PC-3 (cell line): Measurements from ENCODE around the gene PITRM1. TPM values are rescaled to one million over a fixed set of nuclear protein-coding genes. Genes with fewer than 3 reads are reported as not detected.
"Not testable (repeated sequence)": the region's sequence is repeated elsewhere in the genome, so short reads cannot be mapped to it uniquely, and the experiment has no call there.

Experiments used
- ATAC-seq: fragments of 200-7000 bp; cut with Tn5 transposase; 2 replicates; pipeline ENCODE4 v1.9.1; 2020; ENCODE audit warnings: mild to moderate bottlenecking, moderate library complexity
- Bru-seq: library from RNA; stranded (reverse); fragments of 400-500 nt; gene quantifications from one replicate; lab custom pipeline; 2021; lab: Mats Ljungman, UMichigan
- BruChase-seq, 2 experiments: library from RNA; stranded (reverse); fragments of 400-500 nt; gene quantifications; one replicate each; lab custom pipeline; 2021; lab: Mats Ljungman, UMichigan
- BruUV-seq: library from RNA; stranded (reverse); fragments of 400-500 nt; replicated peaks from 2 replicates; lab custom pipeline; 2021; lab: Mats Ljungman, UMichigan
- CTCF ChIA-PET: fragments of 300-600 bp; sonication (Branson Sonifier 250); formaldehyde crosslinking; loops from one replicate; lab custom pipeline; 2022; ENCODE audit warnings: antibody characterized with exemption; lab: Charles Lee
- POLR2A ChIA-PET: fragments of 300-600 bp; sonication (Branson Sonifier 250); formaldehyde crosslinking; loops from one replicate; lab custom pipeline; 2022; ENCODE audit warnings: antibody characterized with exemption; ENCODE audit not compliant: unreplicated experiment; lab: Charles Lee
- DNase-seq: peaks from one replicate; pipeline ENCODE4 v3.0.0-alpha.2; 2015
- H2AFZ ChIP-seq: fragments of 300-600 bp; sonication (generic); 2 replicates; pipeline ENCODE4 v1.6.0; 2016; ENCODE audit warnings: antibody characterized with exemption, low read length
- H3F3A ChIP-seq: fragments of 300-600 bp; sonication (generic); one replicate; pipeline ENCODE4 v1.6.0; 2017; ENCODE audit warnings: antibody characterized with exemption, low read length, control low read depth, mild to moderate bottlenecking; ENCODE audit not compliant: unreplicated experiment
- H3K27ac ChIP-seq: fragments of 300-600 bp; sonication (generic); 2 replicates; pipeline ENCODE4 v1.5.1; 2016; ENCODE audit warnings: mild to moderate bottlenecking, low read length
- H3K27me3 ChIP-seq: fragments of 300-600 bp; sonication (generic); 2 replicates; pipeline ENCODE4 v1.6.1; 2016; ENCODE audit warnings: low read length, mixed read lengths
- H3K36me3 ChIP-seq: fragments of 300-600 bp; sonication (generic); 2 replicates; pipeline ENCODE4 v1.6.1; 2016; ENCODE audit warnings: low read depth, mixed run types, low read length, mixed read lengths
- H3K4me1 ChIP-seq: fragments of 300-600 bp; sonication (generic); 2 replicates; pipeline ENCODE4 v1.5.1; 2016; ENCODE audit warnings: low read length; ENCODE audit not compliant: insufficient read depth
- H3K4me2 ChIP-seq: fragments of 300-600 bp; sonication (generic); 2 replicates; pipeline ENCODE4 v1.6.0; 2016; ENCODE audit warnings: low read length
- H3K4me3 ChIP-seq: fragments of 300-600 bp; sonication (generic); 2 replicates; pipeline ENCODE4 v1.5.1; 2016; ENCODE audit warnings: mild to moderate bottlenecking, low read length, mixed read lengths
- H3K79me2 ChIP-seq: fragments of 300-600 bp; sonication (generic); 2 replicates; pipeline ENCODE4 v1.6.1; 2017; ENCODE audit warnings: low read length, mixed read lengths
- H3K9ac ChIP-seq: fragments of 300-600 bp; sonication (generic); 2 replicates; pipeline ENCODE4 v1.6.0; 2016; ENCODE audit warnings: mild to moderate bottlenecking, low read length
- H3K9me2 ChIP-seq: fragments of 300-600 bp; sonication (generic); replicated peaks from 2 replicates; pipeline ENCODE4 v1.6.1; 2016; ENCODE audit warnings: mixed run types, low read length, mixed read lengths
- H3K9me3 ChIP-seq: fragments of 300-600 bp; sonication (generic); 2 replicates; pipeline ENCODE4 v1.6.1; 2016; ENCODE audit warnings: low read length, mixed read lengths
- H4K20me1 ChIP-seq: fragments of 300-600 bp; sonication (generic); 2 replicates; pipeline ENCODE4 v1.6.1; 2016; ENCODE audit warnings: low read length, mixed read lengths
- CTCF ChIP-seq: fragments of 300-600 bp; sonication (generic); conservative IDR thresholded peaks from 2 replicates; pipeline ENCODE4 v1.5.1; 2017; ENCODE audit warnings: antibody characterized with exemption, low read depth, mild to moderate bottlenecking, low read length
- EZH2 ChIP-seq: fragments of 300-600 bp; sonication (generic); IDR thresholded peaks from one replicate; pipeline ENCODE4 v1.6.1; 2017; ENCODE audit warnings: antibody characterized with exemption, mild to moderate bottlenecking, low read length; ENCODE audit not compliant: unreplicated experiment
- EZH2phosphoT487 ChIP-seq: fragments of 300-600 bp; sonication (generic); IDR thresholded peaks from 2 replicates; pipeline ENCODE4 v1.6.1; 2018; ENCODE audit warnings: mild to moderate bottlenecking, antibody characterized with exemption, low read length, borderline replicate concordance
- intact Hi-C: fragments of 100-400 bp; cut with micrococcal nuclease; formaldehyde crosslinking; loops from 2 replicates; pipeline ENCODE4 v1.9.0; 2023
- long read RNA-seq: library from polyadenylated mRNA; unstranded; transcript quantifications from one replicate; pipeline ENCODE4 v2.0.0, GENCODE V29; 2021; ENCODE audit not compliant: unreplicated experiment
- total RNA-seq: library from RNA; depleted of rRNA; stranded (reverse); fragments of >200 nt; gene quantifications from 2 replicates; pipeline ENCODE4 v1.2.3, GENCODE V29; 2014; rRNA removed

The PITRM1 gene
- 61.5 and 73.2 TPM in 2 replicates for total RNA-seq
- Bru-seq, nascent RNA, result percentile 84 among the genes with signal in this experiment
- percentile 85 among the genes with signal in this experiment for BruChase-seq, experiment 1, labeled RNA remaining after a 6-hour chase
- BruChase-seq, experiment 2, labeled RNA remaining after a 2-hour chase, result percentile 87 among the genes with signal in this experiment
- long read RNA-seq, transcript PITRM1-201 (27 exons, 3,450 nt), result major isoform, 65 of 152 reads
- long read RNA-seq, partial matches to known transcripts, result 54 of 152 reads
- long read RNA-seq, other reads (novel, unspliced or antisense), result 32 of 152 reads

GRCh38 chr10:3172446-3173170 lies at the start of gene PITRM1:
Gene PITRM1, minus strand, starts transcription at chr10:3172782. Its CDS starts 10 bp downstream, at chr10:3172772.
- Histone ChIP-seq H3K9me3 (no peaks in the 10 kb centered on the region), H3K4me3 (peak within 1 kb of the TSS; percentile 86), H3F3A (no peaks in the 10 kb centered on the region), H3K36me3 (peaks cover 10% of the 10 kb centered on the region; the same call in 1 of the 2 replicates), H3K27ac (peak within 1 kb of the TSS; percentile 73), H3K27me3 (no peaks in the 10 kb centered on the region), H3K79me2 (peaks cover 35% of the 10 kb centered on the region), H2AFZ (no peak within 1 kb of the TSS), H3K9me2 (no peaks in the 10 kb centered on the region), H3K9ac (peak within 1 kb of the TSS; percentile 90), H4K20me1 (no peaks in the 10 kb centered on the region), H3K4me2 (peak within 1 kb of the TSS; percentile 77), H3K4me1 (no peaks in the 10 kb centered on the region)
- ChIA-PET POLR2A (interaction anchor here (0.5 kb wide), 1 partner anchor 1732 kb away, joined by 3 read pairs; no protein-coding TSS in a partner anchor), CTCF (no interaction called here)
- peak; percentile 96 for ATAC-seq
- intact Hi-C loops, result no loop called here
- peak; percentile 90 for DNase-seq
- BruUV-seq, result no TSS peak
- TF ChIP-seq EZH2phosphoT487 (no peak), CTCF (no peak), EZH2 (no peak)

GRCh38 chr10:3222068-3222467 lies 49.5 kb upstream of the PITRM1 start:
- no peak overlapping the region for H3K27ac ChIP-seq
- H3K4me3 ChIP-seq, result no peak overlapping the region

GRCh38 chr10:3221601-3222000 lies 49.0 kb upstream of the PITRM1 start:
- H3K9me2 ChIP-seq, CTCF ChIA-PET, ATAC-seq, H3F3A ChIP-seq, POLR2A ChIA-PET, H4K20me1 ChIP-seq, H3K27me3 ChIP-seq, H3K4me3 ChIP-seq, H3K9ac ChIP-seq, H3K4me2 ChIP-seq, H3K27ac ChIP-seq, H3K4me1 ChIP-seq, H3K9me3 ChIP-seq, intact Hi-C loops, H3K36me3 ChIP-seq, BruUV-seq, H3K79me2 ChIP-seq, DNase-seq, H2AFZ ChIP-seq: not testable (repeated sequence)

More at GRCh38 chr10:3222068-3222467, 49.5 kb upstream of the PITRM1 start:
- BruUV-seq, result no TSS peak
- POLR2A ChIA-PET, result no interaction called here
- Histone ChIP-seq H3K9me3 (no peaks in the 10 kb centered on the region), H3K36me3 (no peaks in the 10 kb centered on the region), H3K4me2 (no peak overlapping the region), H3K9me2 (no peaks in the 10 kb centered on the region), H3K79me2 (no peaks in the 10 kb centered on the region), H3K4me1 (peaks cover 10% of the 10 kb centered on the region), H3K9ac (no peak overlapping the region), H3F3A (no peaks in the 10 kb centered on the region), H4K20me1 (no peaks in the 10 kb centered on the region), H2AFZ (no peak overlapping the region), H3K27me3 (no peaks in the 10 kb centered on the region)
- ATAC-seq (no peak), DNase-seq (no peak)
- TF ChIP-seq CTCF, result peak; percentile 18; the same call in 1 of the 2 replicates
- TF ChIP-seq EZH2, result no peak
- TF ChIP-seq EZH2phosphoT487, result no peak
- CTCF ChIA-PET, result no interaction called here
- intact Hi-C loops, result no loop called here
